ENCODE results near the gene CHGA. TPM values are rescaled to one million over a fixed set of nuclear protein-coding genes. Genes with fewer than 3 reads are reported as not detected.

CHGA gene, protein sequence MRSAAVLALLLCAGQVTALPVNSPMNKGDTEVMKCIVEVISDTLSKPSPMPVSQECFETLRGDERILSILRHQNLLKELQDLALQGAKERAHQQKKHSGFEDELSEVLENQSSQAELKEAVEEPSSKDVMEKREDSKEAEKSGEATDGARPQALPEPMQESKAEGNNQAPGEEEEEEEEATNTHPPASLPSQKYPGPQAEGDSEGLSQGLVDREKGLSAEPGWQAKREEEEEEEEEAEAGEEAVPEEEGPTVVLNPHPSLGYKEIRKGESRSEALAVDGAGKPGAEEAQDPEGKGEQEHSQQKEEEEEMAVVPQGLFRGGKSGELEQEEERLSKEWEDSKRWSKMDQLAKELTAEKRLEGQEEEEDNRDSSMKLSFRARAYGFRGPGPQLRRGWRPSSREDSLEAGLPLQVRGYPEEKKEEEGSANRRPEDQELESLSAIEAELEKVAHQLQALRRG
- not detected in 2 replicates for polyA plus RNA-seq (2011; rRNA removed)
- not detected in 2 replicates for polyA minus RNA-seq (2011; rRNA and poly(A)+ RNA removed)

DNA sequence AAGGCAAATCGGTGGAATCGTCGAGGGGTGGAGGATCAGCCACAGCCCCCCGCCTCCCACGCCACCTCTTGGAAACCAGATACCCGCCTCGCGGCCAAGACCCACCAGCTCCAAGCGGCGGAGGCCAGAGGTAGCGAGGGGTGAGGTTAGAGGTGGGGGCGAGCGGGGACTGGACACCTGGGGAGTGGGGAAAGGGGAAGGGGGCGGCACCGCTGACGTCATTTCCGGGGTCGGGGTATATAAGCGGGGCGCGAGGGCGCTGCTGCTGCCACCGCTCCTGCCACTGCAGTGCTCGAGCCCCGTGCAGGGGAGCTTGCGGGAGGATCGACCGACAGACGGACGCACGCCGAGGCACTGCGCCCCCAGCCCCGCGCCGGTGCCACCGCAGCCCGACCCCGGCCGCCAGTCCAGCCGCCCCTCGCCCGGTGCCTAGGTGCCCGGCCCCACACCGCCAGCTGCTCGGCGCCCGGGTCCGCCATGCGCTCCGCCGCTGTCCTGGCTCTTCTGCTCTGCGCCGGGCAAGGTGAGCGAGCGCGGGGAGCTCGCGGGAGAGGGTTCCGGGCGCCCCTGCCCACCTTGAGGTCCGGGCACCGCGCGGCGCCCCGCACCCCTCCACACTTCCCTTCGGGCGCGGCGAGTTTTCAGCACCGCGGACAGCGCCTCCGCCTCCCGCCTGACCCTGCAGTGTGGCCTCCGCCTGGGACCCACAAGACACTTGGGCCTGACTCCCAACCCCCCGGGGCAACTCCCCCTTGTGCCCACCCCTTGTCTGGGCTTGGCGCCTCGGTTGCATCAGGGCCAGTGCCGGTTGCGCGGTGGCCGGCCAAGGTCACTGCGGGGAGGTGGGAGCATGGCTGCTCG is at the start of gene CHGA:
TSS of gene CHGA (plus strand) at position 268 of the 861 bp plus-strand sequence. CDS start at position 478, 210 bp downstream.
- TF ChIP-seq, protein P1, sequence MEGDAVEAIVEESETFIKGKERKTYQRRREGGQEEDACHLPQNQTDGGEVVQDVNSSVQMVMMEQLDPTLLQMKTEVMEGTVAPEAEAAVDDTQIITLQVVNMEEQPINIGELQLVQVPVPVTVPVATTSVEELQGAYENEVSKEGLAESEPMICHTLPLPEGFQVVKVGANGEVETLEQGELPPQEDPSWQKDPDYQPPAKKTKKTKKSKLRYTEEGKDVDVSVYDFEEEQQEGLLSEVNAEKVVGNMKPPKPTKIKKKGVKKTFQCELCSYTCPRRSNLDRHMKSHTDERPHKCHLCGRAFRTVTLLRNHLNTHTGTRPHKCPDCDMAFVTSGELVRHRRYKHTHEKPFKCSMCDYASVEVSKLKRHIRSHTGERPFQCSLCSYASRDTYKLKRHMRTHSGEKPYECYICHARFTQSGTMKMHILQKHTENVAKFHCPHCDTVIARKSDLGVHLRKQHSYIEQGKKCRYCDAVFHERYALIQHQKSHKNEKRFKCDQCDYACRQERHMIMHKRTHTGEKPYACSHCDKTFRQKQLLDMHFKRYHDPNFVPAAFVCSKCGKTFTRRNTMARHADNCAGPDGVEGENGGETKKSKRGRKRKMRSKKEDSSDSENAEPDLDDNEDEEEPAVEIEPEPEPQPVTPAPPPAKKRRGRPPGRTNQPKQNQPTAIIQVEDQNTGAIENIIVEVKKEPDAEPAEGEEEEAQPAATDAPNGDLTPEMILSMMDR (IDR thresholded peaks at IDR 0.05; ENCODE audit: low read depth, low read length) = no peak

DNA sequence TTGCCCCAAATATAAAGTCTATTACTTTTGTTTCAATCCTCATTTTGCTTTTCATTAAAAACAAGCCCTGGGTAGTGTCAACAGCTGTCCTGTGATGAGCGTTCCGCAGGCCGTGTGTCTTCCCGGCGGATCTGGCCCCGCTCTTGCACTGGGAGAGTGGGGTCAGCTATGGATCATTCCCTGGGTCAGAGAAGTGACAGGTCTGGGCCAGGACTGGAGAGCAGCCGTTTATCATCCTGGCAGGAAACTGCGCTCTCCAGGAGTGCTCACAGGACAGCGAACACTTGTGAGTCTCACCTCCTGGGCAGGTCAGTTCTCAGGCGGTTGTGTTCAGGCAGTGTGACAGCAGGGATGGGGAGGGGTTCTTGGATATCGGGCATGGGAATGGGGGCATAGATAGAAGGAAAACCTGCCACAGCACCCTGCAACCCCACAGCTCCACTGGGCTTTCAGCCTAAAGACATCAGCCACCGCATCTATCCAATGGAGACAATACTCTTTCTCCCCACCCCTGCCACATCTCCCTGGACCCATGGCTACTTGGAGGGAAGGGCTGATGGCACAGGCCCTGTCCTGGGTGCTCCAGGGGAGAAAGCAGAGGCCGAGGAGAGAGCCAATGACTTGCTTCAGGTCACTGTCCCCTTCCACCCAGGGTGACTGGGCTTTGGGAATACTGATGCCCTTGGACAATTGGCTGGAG is 47.8 kb upstream of the CHGA start:
- ChIA-PET POLR2A (no interaction called here), CTCF (interaction anchor here (1.0 kb wide), 1 partner anchor 24 kb away, joined by 3 read pairs; no protein-coding TSS in a partner anchor)
- Histone ChIP-seq H3K9me3 (ENCODE audit: control insufficient read depth, insufficient read depth, low read length) (no peaks in the 10 kb centered on the region), H3K27ac (ENCODE audit: low read depth, low read length) (no peak overlapping the region), H3K27me3 (ENCODE audit: control insufficient read depth, insufficient read depth, low read length) (peaks cover 28% of the 10 kb centered on the region), H3K4me3 (ENCODE audit: low read depth, low read length) (no peak overlapping the region)
- TF ChIP-seq, protein P1 (IDR thresholded peaks at IDR 0.05; ENCODE audit: low read depth, low read length) = no peak
- no peak for DNase-seq (ENCODE audit: low read depth, low spot score)

More for the DNA sequence above, at the start of gene CHGA:
- peaks cover 18% of the 10 kb centered on the region for H3K27me3 ChIP-seq (ENCODE audit: control insufficient read depth, insufficient read depth, low read length)
- no peak within 1 kb of the TSS for H3K27ac ChIP-seq (ENCODE audit: low read depth, low read length)
- ChIA-PET POLR2A (no interaction called here), CTCF (no interaction called here)
- no peaks in the 10 kb centered on the region for H3K9me3 ChIP-seq (ENCODE audit: control insufficient read depth, insufficient read depth, low read length)
- no peak for DNase-seq (ENCODE audit: low read depth, low spot score)
- H3K4me3 ChIP-seq (ENCODE audit: low read depth, low read length) = no peak within 1 kb of the TSS

DNA sequence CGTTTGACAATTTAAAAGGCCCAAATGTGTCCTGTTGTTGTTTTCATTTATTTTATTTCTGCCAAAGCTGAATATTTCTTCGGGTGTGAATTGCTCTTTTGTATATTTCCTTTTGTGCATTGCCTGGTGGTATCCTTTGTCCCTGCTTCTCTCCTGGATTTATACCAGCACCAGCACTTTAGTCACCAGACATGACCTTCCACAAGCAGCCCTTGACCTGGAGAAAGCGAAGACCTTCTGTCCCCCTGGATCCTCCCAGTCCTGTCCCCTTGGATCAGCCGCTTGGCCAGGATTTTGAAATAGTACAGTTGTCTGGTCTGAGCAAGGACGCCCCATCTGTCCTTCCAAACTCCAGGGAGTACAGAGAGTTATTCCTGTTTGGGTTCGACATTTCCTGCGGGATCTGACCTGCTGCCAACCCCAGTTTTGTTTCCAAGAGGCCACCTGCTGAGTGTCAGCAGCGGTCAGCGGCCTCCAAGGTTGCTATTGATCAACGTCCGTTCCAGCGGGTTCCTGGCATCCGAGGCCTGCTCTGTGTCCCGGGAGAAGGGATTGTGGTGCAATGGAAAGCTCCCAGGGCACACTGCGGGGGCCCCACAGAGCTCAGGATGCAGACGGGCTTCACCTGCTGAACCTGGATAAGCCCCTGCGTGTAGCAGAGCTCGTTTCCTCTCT is 45.1 kb upstream of the CHGA start:
- H3K9me3 ChIP-seq (ENCODE audit: control insufficient read depth, insufficient read depth, low read length) = no peaks in the 10 kb centered on the region
- TF ChIP-seq, protein P1 (IDR thresholded peaks at IDR 0.05; ENCODE audit: low read depth, low read length) = no peak
- POLR2A ChIA-PET = no interaction called here
- peaks cover 32% of the 10 kb centered on the region for H3K27me3 ChIP-seq (ENCODE audit: control insufficient read depth, insufficient read depth, low read length)
- H3K4me3 ChIP-seq (ENCODE audit: low read depth, low read length) = no peak overlapping the region
- DNase-seq (ENCODE audit: low read depth, low spot score) = no peak
- CTCF ChIA-PET = no interaction called here
- no peak overlapping the region for H3K27ac ChIP-seq (ENCODE audit: low read depth, low read length)

DNA sequence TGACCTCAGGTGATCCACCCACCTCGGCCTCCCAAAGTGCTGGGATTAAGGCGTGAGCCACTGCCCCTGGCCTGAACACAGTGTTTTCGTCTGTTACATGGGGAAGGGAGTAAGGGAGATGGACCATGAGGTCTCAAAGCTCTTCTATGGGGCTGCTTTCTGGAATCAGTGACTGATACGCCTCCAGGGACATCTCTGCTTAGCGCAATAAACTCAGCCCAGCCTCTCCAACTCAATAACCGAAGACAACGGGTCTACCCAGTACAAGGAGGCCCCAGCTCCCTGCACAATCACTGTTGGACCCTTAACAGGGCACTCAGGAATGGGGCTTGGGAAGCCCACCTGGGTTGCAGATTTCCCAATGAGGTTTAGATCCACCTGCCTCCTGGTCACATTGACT is 42.6 kb upstream of the CHGA start:
- no peak overlapping the region for H3K27ac ChIP-seq (ENCODE audit: low read depth, low read length)
- peaks cover 28% of the 10 kb centered on the region for H3K27me3 ChIP-seq (ENCODE audit: control insufficient read depth, insufficient read depth, low read length)
- H3K9me3 ChIP-seq (ENCODE audit: control insufficient read depth, insufficient read depth, low read length) = no peaks in the 10 kb centered on the region
- ChIA-PET CTCF (interaction anchor here (0.9 to 1.1 kb wide), 2 partner anchors 66 to 259 kb away, joined by 3 read pairs; no protein-coding TSS in a partner anchor), POLR2A (no interaction called here)
- no peak for DNase-seq (ENCODE audit: low read depth, low spot score)
- TF ChIP-seq, protein P1 (IDR thresholded peaks at IDR 0.05; ENCODE audit: low read depth, low read length) = no peak
- no peak overlapping the region for H3K4me3 ChIP-seq (ENCODE audit: low read depth, low read length)

Data from AG04450 (cell line).